HCT116 (cell line): ENCODE results near the gene TCERG1L.

Experiments
- CBX3 ChIP-seq: IDR thresholded peaks from 2 replicates; pipeline ENCODE4 v1.6.1; 2012; ENCODE audit warnings: low read depth
- CEBPB ChIP-seq: IDR thresholded peaks from 2 replicates; pipeline ENCODE4 v1.6.1; 2012; ENCODE audit warnings: low read depth
- CTCF ChIP-seq, 3 experiments: fragments of 200-600 bp in 1 of 3; sonication (generic) in 1 of 3; IDR thresholded peaks in 2 of 3; conservative IDR thresholded peaks in 1 of 3; 2 replicates each; pipeline ENCODE4 v1.5.1; 2012 to 2017; ENCODE audit warnings: low read depth in 2 of 3, low read length in 2 of 3, antibody characterized with exemption in 1 of 3, borderline replicate concordance in 1 of 3, control low read depth in 1 of 3, mild to moderate bottlenecking in 1 of 3, mixed read lengths in 1 of 3, mixed run types in 1 of 3, moderate library complexity in 1 of 3; ENCODE audit not compliant: insufficient read depth in 1 of 3
- EGR1 ChIP-seq: IDR thresholded peaks from 2 replicates; pipeline ENCODE4 v1.6.1; 2012; ENCODE audit warnings: low read depth
- FOSL1 ChIP-seq: IDR thresholded peaks from 2 replicates; pipeline ENCODE4 v1.6.1; 2012; ENCODE audit warnings: low read depth
- MAX ChIP-seq: IDR thresholded peaks from 2 replicates; pipeline ENCODE4 v1.6.1; 2012
- POLR2A ChIP-seq: IDR thresholded peaks from 2 replicates; pipeline ENCODE4 v1.7.0; 2011; ENCODE audit warnings: borderline replicate concordance; ENCODE audit not compliant: insufficient read depth, insufficient read length; ENCODE audit errors: extremely low read depth
- POLR2AphosphoS5 ChIP-seq: IDR thresholded peaks from 2 replicates; pipeline ENCODE4 v1.6.1; 2011; ENCODE audit warnings: mild to moderate bottlenecking, low read depth, low read length, moderate library complexity
- REST ChIP-seq: IDR thresholded peaks from 2 replicates; pipeline ENCODE4 v1.6.1; 2012; ENCODE audit warnings: low read depth
- SIN3A ChIP-seq: IDR thresholded peaks from 2 replicates; pipeline ENCODE4 v1.6.1; 2012; ENCODE audit warnings: low read depth
- SRF ChIP-seq: IDR thresholded peaks from 2 replicates; pipeline ENCODE4 v1.6.1; 2012; ENCODE audit warnings: low read depth
- YY1 ChIP-seq: IDR thresholded peaks from 2 replicates; pipeline ENCODE4 v1.6.1; 2011; ENCODE audit warnings: low read length, low read depth, moderate library complexity, mild to moderate bottlenecking; ENCODE audit not compliant: insufficient replicate concordance; ENCODE audit errors: extremely low read depth
- ZFX ChIP-seq: fragments of 450-650 bp; IDR thresholded peaks from 2 replicates; pipeline ENCODE4 v1.6.1; 2017

- TF ChIP-seq CTCF (IDR thresholded peaks at IDR 0.05 in 2 of 3, conservative IDR thresholded peaks at IDR 0.05 in 1 of 3; ENCODE audit: borderline replicate concordance in 1 of 3, insufficient read depth in 1 of 3, low read depth in 2 of 3, low read length in 2 of 3): no peak
- TF ChIP-seq CEBPB: no peak
- TF ChIP-seq REST: no peak
- no peak for TF ChIP-seq POLR2A
- TF ChIP-seq CBX3: no peak
- no peak for TF ChIP-seq EGR1
- no peak for TF ChIP-seq POLR2AphosphoS5
- TF ChIP-seq FOSL1: no peak
- TF ChIP-seq SIN3A: no peak
- no peak for TF ChIP-seq ZFX
- TF ChIP-seq SRF: no peak
- no peak for TF ChIP-seq MAX
- no peak for TF ChIP-seq YY1
Observed at GRCh38 chr10:131314148-131314547, 2.6 kb upstream of the TCERG1L start.
